ENCODE data around the gene FITM1.
A peak's percentile ranks its signal among the peaks of the same experiment; 100 is the strongest.

Gene FITM1

GRCh38 chr14:24093207-24093900 is 37.1 kb upstream of the FITM1 start:
- no peak for DNase-seq (ENCODE audit: low read depth)
- no peak for TF ChIP-seq CTCF (conservative IDR thresholded peaks at IDR 0.05; ENCODE audit: low read depth, low read length)

DNA sequence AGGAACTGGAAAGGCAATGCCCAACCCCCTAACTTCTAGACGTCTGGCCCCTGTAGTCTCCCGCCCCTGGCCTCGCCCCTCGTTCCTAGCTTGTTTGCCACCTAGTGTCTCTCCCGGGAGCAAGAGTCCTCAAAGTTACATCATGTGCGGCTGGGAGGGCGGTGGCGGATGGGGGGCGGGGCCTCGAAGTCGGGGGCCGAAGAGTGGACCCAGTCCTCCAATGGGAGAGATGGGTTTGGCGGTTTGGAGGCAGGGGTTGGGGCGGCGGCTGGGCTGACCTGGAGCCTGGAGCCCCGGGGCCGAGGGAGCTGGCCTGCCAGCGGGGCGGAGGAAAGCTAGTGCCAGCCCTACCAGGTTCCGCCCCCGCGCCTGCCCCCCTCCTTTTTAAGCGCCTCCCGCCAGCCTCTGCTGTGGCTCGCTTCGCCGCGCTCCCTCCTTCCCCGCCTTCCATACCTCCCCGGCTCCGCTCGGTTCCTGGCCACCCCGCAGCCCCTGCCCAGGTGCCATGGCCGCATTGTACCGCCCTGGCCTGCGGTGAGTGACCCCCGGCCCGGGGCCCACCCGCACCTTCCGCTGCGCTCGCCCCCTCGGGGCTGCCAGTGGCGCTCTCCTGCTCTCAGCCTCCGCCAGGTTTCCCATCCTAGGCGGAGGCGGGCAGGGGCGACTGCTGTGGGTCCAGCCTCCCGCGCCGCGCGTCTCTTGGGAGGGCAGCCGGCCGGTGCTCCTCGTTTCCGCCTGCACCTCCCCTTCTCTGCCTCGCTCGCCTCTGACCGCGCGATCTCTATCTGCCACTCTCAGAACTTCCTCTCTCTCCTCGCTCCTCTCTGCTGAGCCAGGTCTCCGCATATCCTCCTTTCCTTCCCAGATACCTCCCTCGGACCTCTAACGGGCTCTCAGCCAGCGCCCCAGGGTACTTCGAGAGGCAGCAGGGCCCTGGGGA is 36.3 kb upstream of the FITM1 start, which contains the start of gene PCK2:
TSS of gene PCK2 (plus strand) at position 411 of the 940 bp plus-strand sequence. CDS start at position 506, 95 bp downstream.
- no peak for TF ChIP-seq CTCF (conservative IDR thresholded peaks at IDR 0.05; ENCODE audit: low read depth, low read length)
- peak; percentile 39 for DNase-seq (ENCODE audit: low read depth)
- peak within 1 kb of the TSS; percentile 74 for H3K4me3 ChIP-seq (ENCODE audit: low read length)

More at GRCh38 chr14:24093207-24093900, 37.1 kb upstream of the FITM1 start:
- no peak overlapping the region for H3K4me3 ChIP-seq (ENCODE audit: low read length)

DNA sequence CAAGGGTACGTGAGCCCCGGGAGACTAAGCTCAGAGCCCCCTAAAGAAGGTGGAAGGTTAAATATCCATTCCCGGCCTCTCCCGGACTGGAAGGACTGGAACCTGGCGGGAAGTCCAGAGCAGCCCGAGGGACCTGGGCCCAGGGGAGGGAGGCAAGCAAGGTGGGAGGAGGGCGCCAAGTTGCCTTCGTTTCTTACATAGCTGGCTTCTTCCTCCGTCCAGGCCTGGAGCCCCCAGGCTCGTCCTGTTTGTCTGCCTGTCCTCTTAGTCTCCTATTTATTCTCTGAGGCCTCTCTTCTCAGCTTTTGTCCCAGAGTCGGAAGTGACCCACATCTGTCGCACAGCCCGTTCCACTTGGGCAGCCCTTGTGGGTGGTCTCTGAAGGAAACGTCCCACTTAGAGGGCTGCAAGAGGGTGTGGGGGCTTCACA is 35.6 kb upstream of the FITM1 start:
- H3K4me3 ChIP-seq (ENCODE audit: low read length) = peak overlapping the region; percentile 74
- TF ChIP-seq CTCF (conservative IDR thresholded peaks at IDR 0.05; ENCODE audit: low read depth, low read length) = no peak
- DNase-seq (ENCODE audit: low read depth) = no peak

GRCh38 chr14:24095271-24096068 is 35.0 kb upstream of the FITM1 start:
- peak overlapping the region; percentile 74 for H3K4me3 ChIP-seq (ENCODE audit: low read length)
- DNase-seq (ENCODE audit: low read depth) = no peak
- TF ChIP-seq CTCF (conservative IDR thresholded peaks at IDR 0.05; ENCODE audit: low read depth, low read length) = no peak

GRCh38 chr14:24096545-24097181 is 33.8 kb upstream of the FITM1 start:
- no peak for TF ChIP-seq CTCF (conservative IDR thresholded peaks at IDR 0.05; ENCODE audit: low read depth, low read length)
- H3K4me3 ChIP-seq (ENCODE audit: low read length) = no peak overlapping the region
- DNase-seq (ENCODE audit: low read depth) = no peak

DNA sequence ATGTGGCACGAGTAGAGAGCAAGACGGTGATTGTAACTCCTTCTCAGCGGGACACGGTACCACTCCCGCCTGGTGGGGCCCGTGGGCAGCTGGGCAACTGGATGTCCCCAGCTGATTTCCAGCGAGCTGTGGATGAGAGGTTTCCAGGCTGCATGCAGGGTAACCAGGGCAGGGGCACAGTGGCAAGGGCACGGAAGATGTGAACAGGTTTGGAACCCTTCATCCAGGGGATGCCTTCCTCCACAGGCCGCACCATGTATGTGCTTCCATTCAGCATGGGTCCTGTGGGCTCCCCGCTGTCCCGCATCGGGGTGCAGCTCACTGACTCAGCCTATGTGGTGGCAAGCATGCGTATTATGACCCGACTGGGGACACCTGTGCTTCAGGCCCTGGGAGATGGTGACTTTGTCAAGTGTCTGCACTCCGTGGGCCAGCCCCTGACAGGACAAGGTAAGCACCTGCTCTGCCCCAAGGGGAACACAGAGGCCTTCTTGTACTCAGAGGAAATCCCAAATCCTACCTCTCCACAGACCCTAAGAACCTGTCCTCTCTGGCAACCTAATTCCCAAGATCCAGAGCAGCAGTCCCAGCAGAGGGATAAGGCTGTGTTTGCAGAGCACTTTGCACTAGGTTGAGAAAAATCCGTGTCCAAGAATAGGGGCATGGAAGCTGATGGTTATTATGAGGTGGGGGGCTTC is 32.1 kb upstream of the FITM1 start:
- TF ChIP-seq CTCF (conservative IDR thresholded peaks at IDR 0.05; ENCODE audit: low read depth, low read length) = no peak
- no peak overlapping the region for H3K4me3 ChIP-seq (ENCODE audit: low read length)
- no peak for DNase-seq (ENCODE audit: low read depth)
